GM23248 (cell line): ENCODE data around the gene HIP1. TPM values are rescaled to one million over a fixed set of nuclear protein-coding genes. Genes with fewer than 3 reads are reported as not detected.

Experiments used
- DNase-seq: peaks from one replicate; pipeline ENCODE4 v3.0.0-alpha.2; 2015
- H2AFZ ChIP-seq: fragments of 200-600 bp; sonication (generic); 2 replicates; pipeline ENCODE4 v1.6.1; 2016; ENCODE audit warnings: antibody characterized with exemption
- H3F3A ChIP-seq: fragments of 200-600 bp; sonication (generic); 2 replicates; pipeline ENCODE4 v1.6.1; 2016; ENCODE audit warnings: mild to moderate bottlenecking, antibody characterized with exemption, mixed run types; ENCODE audit not compliant: insufficient read depth
- H3K27ac ChIP-seq: fragments of 200-600 bp; sonication (generic); 2 replicates; pipeline ENCODE4 v1.5.1; 2016; ENCODE audit warnings: mild to moderate bottlenecking
- H3K27me3 ChIP-seq: fragments of 200-600 bp; sonication (generic); replicated peaks from 2 replicates; pipeline ENCODE4 v1.6.1; 2016; ENCODE audit warnings: mild to moderate bottlenecking; ENCODE audit not compliant: insufficient read depth
- H3K36me3 ChIP-seq: fragments of 200-600 bp; sonication (generic); 2 replicates; pipeline ENCODE4 v1.6.1; 2016; ENCODE audit warnings: low read depth, mild to moderate bottlenecking
- H3K4me1 ChIP-seq: fragments of 200-600 bp; sonication (generic); 2 replicates; pipeline ENCODE4 v1.6.1; 2016; ENCODE audit warnings: mild to moderate bottlenecking; ENCODE audit not compliant: insufficient read depth
- H3K4me2 ChIP-seq: fragments of 200-600 bp; sonication (generic); one replicate; pipeline ENCODE4 v1.6.1; 2016; ENCODE audit warnings: mild to moderate bottlenecking; ENCODE audit not compliant: unreplicated experiment
- H3K4me3 ChIP-seq: fragments of 200-600 bp; sonication (generic); 2 replicates; pipeline ENCODE4 v1.5.1; 2016; ENCODE audit warnings: mild to moderate bottlenecking
- H3K79me2 ChIP-seq: fragments of 200-600 bp; sonication (generic); 2 replicates; pipeline ENCODE4 v1.6.1; 2016; ENCODE audit warnings: mild to moderate bottlenecking; ENCODE audit not compliant: insufficient read depth
- H3K9ac ChIP-seq: fragments of 200-600 bp; sonication (generic); 2 replicates; pipeline ENCODE4 v1.6.1; 2016; ENCODE audit warnings: mild to moderate bottlenecking
- H3K9me2 ChIP-seq: fragments of 200-600 bp; sonication (generic); 2 replicates; pipeline ENCODE4 v1.6.1; 2016; ENCODE audit warnings: mixed run types, mild to moderate bottlenecking, moderate library complexity; ENCODE audit not compliant: insufficient read depth
- H3K9me3 ChIP-seq: fragments of 200-600 bp; sonication (generic); one replicate; pipeline ENCODE4 v1.6.1; 2017; ENCODE audit warnings: low read depth
- H4K20me1 ChIP-seq: fragments of 200-600 bp; sonication (generic); 2 replicates; pipeline ENCODE4 v1.6.0; 2016; ENCODE audit not compliant: insufficient read depth
- EZH2 ChIP-seq: fragments of 200-600 bp; sonication (generic); IDR thresholded peaks from 2 replicates; pipeline ENCODE4 v1.6.1; 2018; ENCODE audit warnings: antibody characterized with exemption, mild to moderate bottlenecking; ENCODE audit not compliant: insufficient read depth, poor library complexity, severe bottlenecking
- EZH2phosphoT487 ChIP-seq: fragments of 200-600 bp; sonication (generic); IDR thresholded peaks from 2 replicates; pipeline ENCODE4 v1.6.1; 2018; ENCODE audit warnings: antibody characterized with exemption, moderate library complexity, mild to moderate bottlenecking, low read depth; ENCODE audit not compliant: insufficient read depth
- WGBS, 2 experiments: methylation state at CpG; one replicate each; pipeline ENCODE4 v1.1.6; 2015 to 2017; ENCODE audit warnings: low lambda C conversion rate in 2 of 2, low coverage in 1 of 2; ENCODE audit errors: missing lambda C conversion rate in 2 of 2; 5-methylcytosine and 5-hydroxymethylcytosine counted together
- in situ Hi-C: fragments of 300-500 bp; cut with MboI; formaldehyde crosslinking; loops from 2 replicates; pipeline ENCODE4 v1.15.0; 2020
- polyA plus RNA-seq: library from polyadenylated mRNA; unstranded; fragments of >200 nt; fragmentation: Nextera tagmentation; extraction: Ambion mirVana; gene quantifications from 2 replicates; pipeline ENCODE4 v1.2.1, GENCODE V29; 2016
- total RNA-seq: library from RNA; depleted of rRNA; stranded (reverse); fragments of >200 nt; shearing (Covaris generic); gene quantifications from 2 replicates; pipeline ENCODE4 v1.2.3, GENCODE V29; 2014

Gene HIP1
- total and polyA plus RNA-seq, 2 experiments from 2014 or later, result 6.1 to 13.6 TPM

DNA sequence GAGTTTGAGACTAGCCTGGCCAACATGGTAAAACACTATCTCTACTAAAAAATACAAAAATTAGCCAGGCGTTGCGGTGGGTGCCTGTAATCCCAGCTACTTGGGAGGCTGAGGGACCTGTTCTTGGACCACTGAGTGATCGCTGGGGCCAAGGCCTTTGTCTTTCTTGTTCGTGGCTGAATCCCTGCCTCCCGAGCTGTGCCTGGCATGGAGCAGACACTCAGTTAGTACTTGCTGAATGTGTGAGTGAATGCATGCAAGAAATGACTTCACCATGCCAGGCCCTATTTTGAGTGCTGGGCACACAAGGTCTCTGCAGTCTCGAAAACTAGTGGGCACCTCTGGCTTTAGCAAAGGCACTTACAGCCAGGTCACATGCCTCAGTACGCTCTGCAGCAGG, 85.1 kb downstream of the HIP1 start:
- Histone ChIP-seq H4K20me1 (no peaks in the 10 kb centered on the region), H3F3A (no peaks in the 10 kb centered on the region), H3K9me2 (no peaks in the 10 kb centered on the region), H2AFZ (no peak overlapping the region), H3K36me3 (no peaks in the 10 kb centered on the region), H3K79me2 (no peaks in the 10 kb centered on the region), H3K9ac (no peak overlapping the region), H3K4me1 (no peaks in the 10 kb centered on the region), H3K4me3 (no peak overlapping the region), H3K9me3 (no peaks in the 10 kb centered on the region), H3K4me2 (no peak overlapping the region), H3K27ac (no peak overlapping the region), H3K27me3 (no peaks in the 10 kb centered on the region)
- WGBS, 2 experiments, result 87 to 90% methylated on average over 7 of the region's 7 CpGs
- TF ChIP-seq EZH2phosphoT487 (no peak), EZH2 (no peak)
- in situ Hi-C loops, result no loop called here
- no peak for DNase-seq

DNA sequence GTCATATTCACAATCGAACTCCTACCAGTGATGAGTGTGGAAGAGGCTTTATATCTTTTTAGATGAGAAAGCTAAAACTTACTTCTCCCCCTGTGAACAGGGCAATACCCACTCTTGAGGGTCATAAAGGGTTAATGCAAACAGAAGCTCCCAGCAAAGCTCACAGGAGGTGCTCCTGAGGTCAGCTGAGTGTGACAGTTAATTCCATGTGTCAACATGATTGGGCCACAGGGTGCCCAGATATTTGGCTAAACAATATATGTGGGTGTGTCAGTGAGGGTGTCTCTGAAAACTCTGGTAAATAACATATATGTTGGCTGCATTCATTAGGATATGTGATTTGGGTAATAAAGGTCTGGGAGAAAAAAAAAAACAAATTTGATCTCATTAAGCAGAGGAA, 86.0 kb downstream of the HIP1 start:
- Histone ChIP-seq H3K4me1 (no peaks in the 10 kb centered on the region), H3F3A (no peaks in the 10 kb centered on the region), H3K9ac (no peak overlapping the region), H3K27me3 (no peaks in the 10 kb centered on the region), H3K4me3 (no peak overlapping the region), H2AFZ (no peak overlapping the region), H4K20me1 (no peaks in the 10 kb centered on the region), H3K79me2 (no peaks in the 10 kb centered on the region), H3K4me2 (no peak overlapping the region), H3K9me2 (no peaks in the 10 kb centered on the region), H3K27ac (no peak overlapping the region), H3K36me3 (no peaks in the 10 kb centered on the region), H3K9me3 (no peaks in the 10 kb centered on the region)
- TF ChIP-seq EZH2phosphoT487, result no peak
- no peak for TF ChIP-seq EZH2
- no peak for DNase-seq
- in situ Hi-C loops, result no loop called here
- 92 to 100% methylated on average over 1 of the region's 1 CpG for WGBS, 2 experiments

DNA sequence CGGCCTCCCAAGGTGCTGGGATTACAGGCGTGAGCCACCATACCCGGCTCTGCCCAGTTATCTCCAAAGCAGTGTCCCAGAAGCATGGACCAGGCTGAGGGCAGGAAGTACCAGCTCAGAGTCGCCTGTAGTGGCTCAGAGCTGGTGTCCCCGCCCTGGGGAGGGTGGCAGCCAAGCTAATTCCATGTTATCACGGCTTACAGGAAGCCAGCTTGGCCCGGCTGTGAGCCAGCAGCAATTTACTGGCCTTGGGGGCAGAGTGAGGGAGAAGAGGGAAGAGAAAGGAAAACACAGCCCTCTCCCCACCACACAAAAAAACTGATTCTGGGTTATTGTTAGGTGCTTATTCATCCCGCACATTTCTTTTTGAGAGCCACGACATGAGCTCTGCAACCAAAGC, 88.1 kb downstream of the HIP1 start:
- in situ Hi-C loops, result no loop called here
- Histone ChIP-seq H4K20me1 (no peaks in the 10 kb centered on the region), H3K4me3 (no peak overlapping the region), H3K27ac (no peak overlapping the region), H3K9me3 (no peaks in the 10 kb centered on the region), H3K9me2 (no peaks in the 10 kb centered on the region), H3K4me1 (no peaks in the 10 kb centered on the region), H2AFZ (no peak overlapping the region), H3K4me2 (no peak overlapping the region), H3K36me3 (no peaks in the 10 kb centered on the region), H3K79me2 (no peaks in the 10 kb centered on the region), H3F3A (no peaks in the 10 kb centered on the region), H3K27me3 (no peaks in the 10 kb centered on the region), H3K9ac (no peak overlapping the region)
- WGBS, 2 experiments, result 78 to 80% methylated on average over 9 of the region's 9 CpGs
- DNase-seq, result no peak
- TF ChIP-seq EZH2phosphoT487 (no peak), EZH2 (no peak)

DNA sequence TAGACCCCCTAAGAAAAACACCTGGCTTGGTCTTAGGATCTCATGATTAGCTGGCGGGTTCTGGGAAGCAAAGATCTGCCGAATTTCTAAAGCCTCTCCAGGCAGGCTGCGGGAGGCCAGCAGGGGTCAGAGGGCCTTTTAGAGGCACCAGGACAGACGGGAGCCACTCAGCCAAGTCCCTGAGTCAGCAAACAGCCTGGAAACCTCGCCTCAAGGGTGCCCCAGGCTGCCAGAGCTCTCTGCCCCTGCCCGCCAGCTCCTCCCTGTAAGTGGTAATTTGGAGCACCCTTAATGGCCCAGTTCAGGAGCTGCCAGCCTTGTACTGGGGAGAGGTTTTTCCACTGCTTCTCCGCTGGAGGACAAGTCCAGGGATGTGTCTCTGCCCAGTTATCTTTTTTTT, 88.7 kb downstream of the HIP1 start:
- Histone ChIP-seq H3K79me2 (no peaks in the 10 kb centered on the region), H3K4me3 (no peak overlapping the region), H3F3A (no peaks in the 10 kb centered on the region), H3K4me1 (no peaks in the 10 kb centered on the region), H4K20me1 (no peaks in the 10 kb centered on the region), H3K9ac (no peak overlapping the region), H3K27me3 (no peaks in the 10 kb centered on the region), H3K9me3 (no peaks in the 10 kb centered on the region), H2AFZ (no peak overlapping the region), H3K4me2 (no peak overlapping the region), H3K36me3 (no peaks in the 10 kb centered on the region), H3K9me2 (no peaks in the 10 kb centered on the region), H3K27ac (no peak overlapping the region)
- WGBS, 2 experiments, result 87% methylated on average over 7 of the region's 7 CpGs
- in situ Hi-C loops, result no loop called here
- DNase-seq, result no peak
- no peak for TF ChIP-seq EZH2

DNA sequence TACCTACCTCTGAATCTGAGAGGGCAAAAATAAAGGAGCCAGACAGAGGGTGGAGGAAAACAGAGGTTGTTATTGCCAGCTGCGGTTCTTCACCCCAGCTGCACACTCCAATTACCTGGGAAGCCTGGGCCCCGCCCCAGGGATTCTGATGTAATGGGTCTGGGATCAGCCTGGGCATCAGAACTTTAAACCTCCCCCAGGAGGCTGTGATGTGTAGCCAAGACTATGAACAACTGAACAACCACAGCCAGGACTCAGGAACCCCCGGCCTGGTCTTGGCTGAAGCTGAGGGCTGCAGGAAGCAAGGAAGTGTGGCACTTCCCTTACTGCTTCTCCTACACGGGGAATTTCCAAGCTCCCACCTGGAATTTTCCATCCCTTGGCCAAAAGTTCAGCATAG, 89.3 kb downstream of the HIP1 start:
- Histone ChIP-seq H3K27me3 (no peaks in the 10 kb centered on the region), H3K9me3 (no peaks in the 10 kb centered on the region), H3K4me1 (no peaks in the 10 kb centered on the region), H4K20me1 (no peaks in the 10 kb centered on the region), H2AFZ (no peak overlapping the region), H3K79me2 (no peaks in the 10 kb centered on the region), H3K4me2 (no peak overlapping the region), H3F3A (no peaks in the 10 kb centered on the region), H3K9me2 (no peaks in the 10 kb centered on the region), H3K36me3 (no peaks in the 10 kb centered on the region), H3K4me3 (no peak overlapping the region), H3K9ac (no peak overlapping the region), H3K27ac (no peak overlapping the region)
- 65 to 66% methylated on average over 4 of the region's 4 CpGs for WGBS, 2 experiments
- DNase-seq, result no peak
- TF ChIP-seq EZH2phosphoT487 (no peak), EZH2 (no peak)
- in situ Hi-C loops, result loop anchor here (10.0 kb wide), 1 partner anchor 105 kb away; no protein-coding TSS in a partner anchor
